Breast epithelium (tissue), 3 donors: ENCODE measurements around the gene UBE2K.

ENCODE experiments used
- POLR2A ChIP-seq: fragments of 450-650 bp; IDR thresholded peaks from one replicate; pipeline ENCODE4 v1.6.1; 2016; ENCODE audit warnings: antibody characterized with exemption, mild to moderate bottlenecking, moderate library complexity
- TF ChIP-seq, protein P1 (sequence below), 3 donors: fragments of 450-650 bp; IDR thresholded peaks; one replicate each; pipeline ENCODE4 v1.5.1; 2016 to 2017; ENCODE audit warnings: antibody characterized with exemption in 3 of 3, mild to moderate bottlenecking in 3 of 3, moderate library complexity in 3 of 3

DNA sequence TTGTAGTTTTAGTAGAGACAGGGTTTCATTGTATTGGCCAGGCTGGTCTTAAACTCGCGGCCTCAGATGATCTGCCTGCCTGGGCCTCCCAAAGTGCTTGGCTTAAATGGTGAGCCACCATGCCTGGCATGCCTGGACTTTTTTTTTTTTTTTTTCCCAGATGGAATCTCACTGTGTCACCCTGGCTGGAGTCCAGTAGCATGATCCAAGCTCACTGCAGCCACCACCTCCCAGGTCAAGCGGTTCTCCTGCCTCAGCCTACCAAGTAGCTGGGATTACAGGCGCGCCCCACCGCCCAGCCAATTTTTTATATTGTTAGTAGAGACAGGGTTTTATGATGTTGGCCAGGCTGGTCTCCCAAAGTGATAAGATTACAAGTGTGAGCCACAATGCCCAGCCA lies 8.4 kb downstream of the UBE2K start:
- TF ChIP-seq, protein P1, sequence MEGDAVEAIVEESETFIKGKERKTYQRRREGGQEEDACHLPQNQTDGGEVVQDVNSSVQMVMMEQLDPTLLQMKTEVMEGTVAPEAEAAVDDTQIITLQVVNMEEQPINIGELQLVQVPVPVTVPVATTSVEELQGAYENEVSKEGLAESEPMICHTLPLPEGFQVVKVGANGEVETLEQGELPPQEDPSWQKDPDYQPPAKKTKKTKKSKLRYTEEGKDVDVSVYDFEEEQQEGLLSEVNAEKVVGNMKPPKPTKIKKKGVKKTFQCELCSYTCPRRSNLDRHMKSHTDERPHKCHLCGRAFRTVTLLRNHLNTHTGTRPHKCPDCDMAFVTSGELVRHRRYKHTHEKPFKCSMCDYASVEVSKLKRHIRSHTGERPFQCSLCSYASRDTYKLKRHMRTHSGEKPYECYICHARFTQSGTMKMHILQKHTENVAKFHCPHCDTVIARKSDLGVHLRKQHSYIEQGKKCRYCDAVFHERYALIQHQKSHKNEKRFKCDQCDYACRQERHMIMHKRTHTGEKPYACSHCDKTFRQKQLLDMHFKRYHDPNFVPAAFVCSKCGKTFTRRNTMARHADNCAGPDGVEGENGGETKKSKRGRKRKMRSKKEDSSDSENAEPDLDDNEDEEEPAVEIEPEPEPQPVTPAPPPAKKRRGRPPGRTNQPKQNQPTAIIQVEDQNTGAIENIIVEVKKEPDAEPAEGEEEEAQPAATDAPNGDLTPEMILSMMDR (IDR thresholded peaks at IDR 0.05), result no peak
- TF ChIP-seq POLR2A, result no peak
